ENCODE measurements around the gene COL7A1.

COL7A1 gene

DNA sequence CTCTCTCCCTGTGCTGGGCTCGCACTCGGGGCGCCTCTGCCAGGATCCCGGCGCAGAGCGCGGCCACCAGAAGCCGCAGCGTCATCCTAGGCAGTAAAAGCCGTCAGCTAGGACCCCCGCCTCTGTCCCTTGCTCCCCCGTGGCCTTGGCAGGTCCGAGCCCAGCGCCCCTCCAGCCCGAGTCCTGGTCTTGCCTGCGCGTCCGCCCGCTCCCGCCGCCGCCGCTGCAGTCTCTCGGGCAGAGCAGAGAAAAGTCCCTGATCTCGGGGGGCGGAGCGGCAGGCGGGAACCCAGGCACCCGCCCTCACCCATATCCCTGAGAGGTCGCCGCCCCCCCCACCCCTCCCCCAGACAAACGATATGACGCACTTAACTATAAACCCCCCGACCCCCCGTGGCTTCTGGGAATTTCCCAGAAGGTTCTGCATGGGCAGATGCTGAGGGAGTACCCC, at the start of gene COL7A1:
Gene COL7A1 (minus strand): TSS at position 255 of the 451 bp plus-strand sequence. CDS start 170 bp downstream, at position 85.
- DNase-seq: peak; percentile 52

DNA sequence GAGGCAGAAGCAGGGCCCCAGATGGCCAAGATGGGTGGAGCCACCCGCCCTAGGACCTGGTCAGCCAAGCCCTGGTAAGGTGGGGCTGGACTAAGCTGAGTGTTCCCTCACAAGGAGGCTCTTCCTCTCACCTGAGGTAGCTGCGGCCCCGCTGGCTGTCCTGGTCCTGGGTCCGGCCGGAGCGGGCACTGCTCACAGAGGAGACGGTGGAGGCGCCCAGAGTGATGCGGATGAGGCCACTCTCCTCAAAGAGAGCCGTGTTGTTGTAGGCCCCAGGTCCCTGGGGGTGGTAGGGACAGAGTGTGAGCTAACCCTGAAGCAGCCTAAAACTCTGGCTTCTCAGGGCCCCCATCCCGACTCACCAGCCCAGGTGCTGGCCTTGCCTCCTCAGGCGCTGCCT, 47.5 kb upstream of the COL7A1 start:
- DNase-seq: no peak

DNA sequence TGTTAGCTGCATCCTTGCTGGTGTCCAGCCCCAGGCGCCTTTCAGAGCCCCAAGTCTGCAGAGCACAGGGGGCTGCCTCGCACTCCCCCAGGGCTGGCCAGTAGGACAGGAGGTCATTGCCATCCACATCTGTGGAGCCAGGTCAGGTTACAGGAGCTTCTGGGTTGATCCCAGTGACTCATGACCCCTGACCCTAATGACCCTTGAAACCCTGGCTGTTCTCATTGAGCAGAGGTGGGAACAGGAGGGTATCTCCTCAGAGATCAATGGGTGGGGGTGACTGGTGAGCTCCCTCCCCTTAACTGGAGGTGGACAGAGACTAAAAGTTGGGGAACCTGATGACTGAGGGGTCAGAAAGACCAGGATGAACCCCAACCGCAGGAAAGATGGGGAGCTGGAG, 46.3 kb upstream of the COL7A1 start:
- DNase-seq: no peak

DNA sequence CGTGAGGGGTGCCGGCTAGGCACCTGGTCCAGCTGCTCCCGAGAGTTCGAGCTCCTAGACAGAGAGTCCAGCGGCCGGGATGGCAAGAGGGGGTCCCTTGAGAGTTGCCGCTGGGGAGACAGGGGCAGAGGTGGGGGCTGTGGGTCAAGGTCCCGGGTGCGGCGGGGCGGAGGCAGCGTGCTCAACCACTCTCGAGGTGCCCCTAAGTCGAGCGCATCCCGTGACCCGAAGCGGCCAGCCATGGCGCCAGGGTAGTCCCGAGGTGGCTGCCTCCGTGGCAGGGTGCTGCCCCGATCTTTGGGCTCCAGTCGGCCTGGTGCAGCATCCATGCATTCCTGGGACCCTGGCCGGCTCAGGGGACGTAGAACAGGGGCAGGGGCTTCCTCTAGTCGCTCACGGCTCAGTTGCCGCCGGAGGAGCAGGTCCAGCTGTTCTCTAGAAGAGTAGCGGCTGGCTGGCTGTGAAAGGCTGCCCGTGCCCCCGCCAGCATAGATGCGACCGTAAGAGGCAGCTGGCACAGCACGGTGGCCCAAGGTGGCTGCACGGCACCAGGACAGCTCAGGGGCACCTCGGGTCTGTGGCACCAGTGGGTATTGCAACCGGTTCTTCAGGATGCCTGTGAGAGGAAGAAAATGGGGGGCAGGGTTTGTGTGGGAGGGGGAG, 44.9 kb upstream of the COL7A1 start:
- DNase-seq: no peak

DNA sequence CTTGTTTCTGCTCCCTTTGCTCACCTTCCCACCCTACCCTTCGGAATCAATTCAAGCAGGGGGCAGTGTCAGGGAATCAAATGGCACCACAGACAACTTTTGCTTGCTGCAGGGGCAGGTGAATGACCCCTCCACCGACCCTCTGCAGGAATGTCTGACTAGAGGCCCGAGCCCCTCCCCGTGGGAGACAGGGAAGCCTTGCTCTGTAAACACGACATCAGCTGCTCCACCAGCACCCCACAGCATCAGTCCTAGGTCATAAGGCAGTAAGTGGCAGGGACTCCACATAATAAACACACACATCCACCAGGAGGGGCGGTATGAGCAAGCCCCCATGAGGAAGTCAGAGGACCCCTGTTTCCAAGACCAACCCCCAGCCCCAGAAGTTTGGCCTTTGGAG, 42.2 kb upstream of the COL7A1 start:
- DNase-seq: no peak

DNA sequence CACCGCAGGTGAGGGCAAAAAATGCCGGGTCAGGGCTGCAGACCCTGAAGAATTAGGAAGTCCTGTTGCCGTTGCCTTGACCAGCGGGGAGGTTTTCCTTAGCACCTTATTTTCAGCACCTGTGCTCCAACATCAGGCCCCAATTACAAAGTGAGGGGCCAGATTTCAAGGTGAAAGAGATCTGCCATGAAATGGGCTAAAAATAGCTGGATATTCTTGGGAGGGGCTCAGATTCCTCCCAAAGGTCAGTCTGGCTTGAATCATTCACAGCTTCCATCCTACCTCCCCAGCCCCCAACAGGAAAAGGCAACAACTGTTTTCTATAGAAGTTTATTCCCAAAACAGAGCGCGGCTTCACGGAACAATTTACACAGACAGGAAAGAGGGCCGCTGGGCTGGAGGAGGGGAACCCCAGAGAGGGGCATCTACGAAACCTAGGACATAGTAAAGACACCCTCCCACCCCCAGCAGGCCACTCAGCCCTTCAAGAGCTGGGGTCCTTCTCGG, 41.1 kb upstream of the COL7A1 start:
- peak; percentile 13 for DNase-seq

DNA sequence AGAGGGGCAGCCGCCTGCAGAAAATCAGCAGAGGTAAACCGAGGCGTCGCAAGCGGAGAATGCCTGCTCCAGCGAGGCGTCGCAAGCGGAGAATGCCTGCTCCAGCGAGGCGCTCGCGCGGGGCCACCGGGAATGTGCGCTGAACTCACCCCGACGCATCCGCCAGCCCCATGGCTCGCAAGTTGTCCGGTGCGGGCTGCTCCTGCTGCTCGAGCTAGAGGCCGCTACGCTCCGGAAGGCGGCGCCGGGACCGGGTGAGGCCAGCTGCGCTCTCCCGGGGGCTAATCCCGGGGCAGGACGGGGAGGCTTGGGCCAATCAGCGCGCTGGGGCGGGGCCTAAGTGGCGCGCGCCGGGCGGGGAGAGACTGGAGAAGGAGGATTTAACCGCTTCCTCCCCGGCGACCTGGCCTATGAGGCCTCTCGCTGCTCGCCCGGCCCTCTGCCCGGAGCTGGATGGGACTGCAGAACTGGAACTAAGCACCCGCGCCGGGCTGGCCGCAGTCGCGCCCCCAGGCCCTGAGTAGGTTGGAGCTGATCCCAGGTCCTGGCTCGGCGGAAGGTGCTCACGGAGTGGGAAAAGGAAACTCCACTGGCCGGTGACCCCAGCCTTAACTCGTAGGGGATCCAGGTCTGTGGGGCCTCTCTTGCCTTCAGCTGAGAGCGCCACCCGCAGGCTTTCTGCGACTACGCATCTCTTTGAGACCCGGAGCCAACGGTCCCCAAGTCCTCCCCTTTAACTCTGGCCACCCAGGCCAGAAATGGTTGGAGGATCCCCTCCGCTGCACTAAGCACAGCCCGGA, 40.3 kb upstream of the COL7A1 start, which contains the start of gene SLC26A6:
Gene SLC26A6 (minus strand): TSS at position 240 of the 800 bp plus-strand sequence. CDS start 68 bp downstream, at position 172.
- DNase-seq: peak; percentile 98

DNA sequence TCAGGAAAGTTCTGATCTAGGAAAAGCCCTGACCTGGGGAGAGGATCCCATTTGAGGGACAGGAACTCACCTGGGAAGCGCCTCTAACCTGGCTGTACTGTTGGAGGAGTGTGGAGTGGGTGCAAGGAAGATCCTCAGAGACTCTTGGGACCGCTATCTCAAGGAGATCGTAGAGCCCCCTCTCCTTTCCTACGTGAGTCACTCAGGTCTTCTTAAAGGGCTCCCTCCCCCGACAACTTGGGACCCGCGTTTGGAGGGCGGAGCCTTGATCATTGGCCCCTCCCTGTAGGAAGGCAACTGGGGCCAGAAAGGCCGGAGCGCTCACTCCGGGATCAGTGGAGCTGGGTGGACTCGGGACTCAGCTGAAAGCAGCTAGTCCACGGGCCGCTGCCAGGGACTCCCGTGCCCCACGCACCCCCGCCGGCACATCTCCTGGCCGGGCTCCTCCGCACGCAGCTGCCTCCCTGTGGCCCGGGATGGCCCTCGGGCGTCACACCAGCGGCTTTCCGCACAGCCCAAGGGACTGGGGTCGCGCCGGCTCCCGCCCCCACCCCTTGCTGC, 39.6 kb upstream of the COL7A1 start:
- DNase-seq: no peak

DNA sequence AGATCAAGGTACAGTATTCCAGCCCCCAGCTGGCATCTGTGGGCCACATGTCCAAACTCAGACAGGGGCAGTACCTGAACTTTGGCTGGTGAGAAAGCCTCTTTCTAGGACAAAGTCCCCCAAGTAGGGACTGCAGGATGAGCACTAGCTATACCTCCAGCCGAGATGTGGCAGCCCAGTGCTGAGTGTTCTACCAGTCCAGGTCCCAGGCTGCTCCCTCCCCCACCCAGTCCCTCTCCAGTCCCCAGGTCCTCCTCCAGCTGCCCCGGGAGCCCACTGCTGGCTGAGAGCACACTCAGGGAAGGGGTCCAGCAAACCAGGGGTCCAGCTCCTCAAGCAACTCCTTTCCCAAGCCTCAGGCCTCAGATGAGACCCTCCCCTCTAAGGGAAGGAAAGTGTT, 38.6 kb upstream of the COL7A1 start:
- no peak for DNase-seq

DNA sequence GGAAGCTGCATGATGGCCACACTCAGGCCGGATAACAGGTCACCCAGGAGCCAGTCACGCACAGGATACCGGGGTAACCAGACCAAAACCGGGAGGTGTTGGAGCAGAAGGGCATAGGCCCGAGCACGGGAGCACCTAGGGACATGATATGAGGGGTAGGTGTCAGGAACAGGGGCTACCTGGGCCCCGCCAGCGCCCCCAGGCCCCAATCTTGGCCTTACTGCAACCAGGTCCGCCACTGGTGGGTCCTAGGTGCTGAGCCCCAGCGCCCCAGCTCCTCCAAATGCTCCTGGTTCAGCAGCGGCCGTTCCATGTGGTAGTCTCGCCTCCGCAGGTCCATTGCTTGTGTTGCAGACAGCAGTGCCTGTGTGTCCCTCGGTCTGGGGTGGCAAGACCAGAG, 38.1 kb upstream of the COL7A1 start:
- DNase-seq: no peak

DNA sequence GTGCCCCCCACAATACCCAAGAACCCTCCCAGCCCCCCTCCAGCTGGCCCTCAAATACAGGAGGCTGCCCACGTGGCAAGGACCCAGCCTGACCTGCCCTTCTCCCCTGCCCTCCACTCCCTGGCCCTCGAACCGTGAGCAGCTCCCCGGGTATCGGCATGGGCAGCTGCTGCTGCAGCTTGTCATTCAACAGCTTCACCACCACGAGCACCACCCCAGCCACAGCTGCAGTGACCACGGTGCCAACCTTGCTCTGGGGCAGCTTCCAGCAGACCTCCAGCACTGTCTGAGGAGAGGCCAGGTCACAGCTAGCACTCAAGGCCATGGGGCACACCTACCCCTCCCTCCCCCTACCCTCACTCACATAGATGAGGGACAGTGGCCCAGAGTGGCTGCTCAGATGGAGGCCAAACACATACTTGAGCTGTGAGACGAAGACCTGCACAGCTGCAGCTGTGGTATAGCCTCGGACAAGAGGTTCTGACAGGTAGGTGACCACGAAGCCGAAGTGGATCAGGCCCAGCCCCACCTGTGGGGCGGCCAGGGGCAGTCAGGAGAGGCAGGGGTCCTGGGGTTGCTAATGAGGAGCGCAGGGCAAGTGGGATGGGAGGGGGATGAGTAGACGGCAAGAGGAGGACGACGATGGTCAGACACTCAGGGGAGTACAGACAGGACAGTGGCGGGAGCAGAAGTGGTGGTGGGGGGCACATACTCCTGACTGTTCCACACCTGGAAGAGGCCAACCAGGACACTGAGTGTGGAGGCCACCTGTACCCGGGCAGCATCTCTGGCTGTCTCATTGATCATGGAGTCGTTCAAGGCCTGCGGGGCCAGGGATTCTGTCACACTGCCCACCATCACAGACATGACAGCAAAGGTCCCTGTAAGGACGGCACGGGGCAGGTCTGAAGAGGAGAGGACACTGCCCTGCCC, 36.7 kb upstream of the COL7A1 start:
- DNase-seq: no peak

DNA sequence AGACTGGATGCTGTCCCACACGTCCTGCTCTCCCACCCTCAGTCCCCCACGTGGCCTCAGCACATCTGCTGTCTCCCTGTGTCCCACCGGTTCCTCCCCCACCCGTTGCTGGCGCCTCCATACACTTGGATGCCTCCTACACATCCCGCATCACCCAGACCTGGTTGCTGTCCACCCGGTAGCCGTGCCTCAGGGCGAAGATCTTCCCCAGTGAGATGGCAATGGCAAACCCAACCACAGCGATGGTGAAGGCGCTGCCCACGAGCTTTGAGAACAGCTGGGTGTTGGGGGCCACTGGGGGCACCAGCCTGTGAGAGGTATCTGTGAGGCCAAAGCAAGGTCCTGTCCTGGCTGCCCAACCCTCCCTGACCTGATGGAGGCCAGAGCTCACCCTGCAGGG, 35.7 kb upstream of the COL7A1 start:
- DNase-seq: no peak

DNA sequence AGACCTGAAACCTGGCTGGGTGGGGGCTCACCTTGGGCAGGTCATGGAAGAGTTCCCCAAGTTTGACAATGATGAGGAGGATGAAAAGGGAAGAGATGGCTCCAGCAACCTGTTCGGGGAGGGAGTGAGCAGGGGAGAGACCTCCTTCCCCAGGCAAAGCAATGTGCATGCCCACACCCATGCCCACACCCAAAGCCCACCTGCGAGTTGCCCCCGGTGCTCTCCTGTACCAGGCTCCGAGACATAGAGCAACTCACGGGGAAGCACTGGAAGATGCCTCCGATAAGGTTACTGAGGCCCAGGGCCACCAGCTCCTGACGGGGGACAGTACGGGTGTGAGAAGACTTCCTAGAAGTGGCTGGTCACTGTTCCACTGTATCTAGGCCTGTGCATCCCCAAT, 35.3 kb upstream of the COL7A1 start:
- no peak for DNase-seq

DNA sequence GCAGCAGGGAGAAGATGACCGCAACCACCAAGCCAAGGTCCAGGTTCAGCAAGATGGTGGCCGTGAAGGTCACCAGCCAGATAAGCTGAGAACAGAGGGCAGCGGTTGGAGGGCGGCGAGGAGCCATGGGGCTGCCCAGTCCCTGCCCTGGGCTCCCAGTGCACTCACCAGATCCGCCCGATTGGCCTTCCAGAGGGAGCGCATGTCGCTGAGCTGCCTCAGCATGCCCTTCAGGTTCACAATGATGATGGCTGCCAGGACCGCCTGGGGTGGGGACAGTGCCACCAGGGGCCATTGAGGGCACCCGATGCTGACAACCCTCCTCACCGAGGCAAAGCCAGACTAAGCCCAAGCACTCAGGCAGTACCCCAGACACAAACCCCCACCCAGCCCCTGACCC, 34.8 kb upstream of the COL7A1 start:
- no peak for DNase-seq

DNA sequence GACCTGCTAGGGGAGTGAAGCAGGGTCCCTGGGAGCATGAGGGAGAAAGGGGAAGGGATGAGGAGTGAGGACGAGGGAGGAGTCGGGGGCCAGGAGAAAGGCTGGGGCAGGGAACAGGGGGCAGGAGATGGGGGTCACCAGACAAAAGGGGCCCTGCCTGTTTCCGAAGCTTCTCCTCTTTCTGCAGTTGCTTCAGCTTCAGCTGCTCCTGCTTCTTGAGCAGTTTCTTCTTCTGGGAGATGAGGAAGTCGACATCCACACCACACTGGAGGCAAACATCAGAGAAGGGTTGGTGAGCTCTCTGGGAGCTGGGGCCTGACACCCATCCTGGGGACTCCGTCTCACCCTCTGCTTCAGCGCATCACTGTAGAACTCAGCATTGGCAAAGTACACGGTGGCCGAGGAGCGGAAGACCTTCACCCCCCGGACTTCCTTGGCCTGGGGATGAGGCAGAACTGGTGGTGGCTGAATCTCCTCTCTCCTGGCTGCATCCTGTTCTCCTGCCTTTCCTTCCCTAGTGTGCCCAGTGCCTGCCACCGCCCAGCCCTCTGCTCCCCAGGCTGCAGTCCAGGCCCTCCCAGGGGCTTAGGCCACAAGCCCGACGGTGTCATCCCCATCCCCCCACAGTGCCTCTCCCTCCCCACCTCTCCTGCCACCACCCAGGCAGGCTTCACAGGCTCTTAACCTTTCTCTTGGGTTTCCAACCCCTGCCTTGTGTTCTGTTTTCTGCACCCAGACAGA, 33.3 kb upstream of the COL7A1 start:
- no peak for DNase-seq

DNA sequence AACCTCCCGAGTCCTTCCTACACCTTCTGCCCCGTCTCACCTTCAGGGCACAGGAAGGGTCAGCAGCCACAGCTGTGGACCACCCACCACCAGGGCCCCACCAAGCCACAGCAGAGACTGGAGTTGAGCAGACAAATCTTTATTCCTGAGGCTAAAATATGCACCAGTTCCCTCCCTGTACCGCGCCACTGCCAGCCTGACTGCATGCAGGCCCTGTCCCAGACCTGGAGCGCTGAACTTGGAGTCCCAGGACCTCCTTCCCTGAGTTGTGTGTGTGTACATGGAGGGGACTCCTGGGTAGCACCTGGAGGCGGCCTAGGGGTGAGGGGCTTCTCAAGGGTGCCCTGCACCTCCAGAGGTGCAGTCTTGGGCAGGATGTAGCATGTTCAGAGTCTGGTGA, 30.5 kb upstream of the COL7A1 start:
- no peak for DNase-seq

DNA sequence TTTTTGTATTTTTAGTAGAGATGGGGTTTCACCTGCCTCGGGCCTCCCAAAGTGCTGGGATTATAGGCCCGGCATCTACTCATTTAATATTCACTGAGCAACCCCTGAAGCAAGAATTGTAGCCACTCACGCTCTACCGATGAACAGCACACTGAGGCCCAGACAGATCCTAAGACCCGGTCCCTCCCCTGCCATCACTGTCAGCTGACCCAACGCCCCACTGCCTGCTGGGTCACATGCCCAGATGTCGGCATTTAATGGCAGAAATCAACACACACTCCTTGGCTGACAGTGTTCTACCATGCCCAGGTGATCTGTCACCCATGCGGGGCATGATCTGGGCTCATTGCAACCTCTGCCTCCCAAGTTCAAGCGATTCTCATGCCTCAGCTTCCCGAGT, 29.6 kb upstream of the COL7A1 start:
- no peak for DNase-seq

DNA sequence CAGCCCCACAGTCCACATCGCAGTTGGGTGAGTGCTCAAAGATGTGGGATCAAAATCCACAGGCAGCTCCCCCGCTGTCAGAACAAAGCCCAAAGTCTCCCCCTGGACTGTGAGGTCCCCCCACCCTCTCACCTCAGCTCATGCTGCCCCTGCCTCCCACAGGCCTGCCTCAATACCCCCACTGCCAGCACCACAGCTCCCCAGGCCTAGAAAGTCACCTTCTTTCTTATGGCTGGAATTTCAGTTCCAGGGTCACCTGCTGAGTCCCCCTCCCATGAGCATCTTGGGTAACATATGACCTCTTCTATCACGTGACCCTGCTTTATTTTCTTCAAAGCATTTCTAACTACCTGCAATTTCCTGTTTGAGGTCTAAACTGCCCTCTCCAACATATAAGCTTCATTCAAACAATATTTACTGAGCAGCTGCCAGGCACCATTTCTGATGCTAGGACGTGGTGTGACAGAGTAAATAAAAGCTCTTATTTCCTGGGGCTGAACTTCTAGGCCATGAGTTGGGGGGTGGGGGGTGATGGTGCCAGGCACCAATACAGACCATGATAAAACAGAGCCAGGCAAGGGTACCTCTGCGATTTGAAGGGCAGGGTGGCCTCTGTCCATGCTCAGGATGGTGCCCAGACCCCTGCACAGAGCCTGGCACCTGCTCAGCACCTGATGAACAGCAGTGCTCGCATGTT, 28.9 kb upstream of the COL7A1 start:
- DNase-seq: no peak

DNA sequence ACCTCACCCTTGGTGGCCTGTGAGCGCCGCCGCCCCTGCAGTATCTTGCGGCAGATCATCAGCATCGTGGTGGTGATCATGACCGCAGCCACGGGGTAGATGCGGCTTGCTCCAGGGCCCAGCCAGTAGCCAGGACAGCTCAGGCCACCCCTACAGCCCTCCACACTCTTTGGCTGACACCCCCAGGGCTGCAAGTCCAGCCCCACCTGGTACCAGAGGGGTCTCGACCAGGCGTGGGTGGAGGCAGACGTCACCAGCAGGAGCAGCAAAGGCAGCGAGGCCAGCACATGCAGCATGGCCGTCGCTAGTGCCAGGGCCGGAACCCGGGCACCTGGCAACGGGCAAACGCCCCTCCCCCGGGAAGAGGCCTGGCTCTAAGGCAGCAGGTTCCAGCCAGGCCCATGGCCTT, 26.3 kb upstream of the COL7A1 start, which contains the start of gene TMEM89:
Gene TMEM89 (minus strand): TSS at position 309 of the 409 bp plus-strand sequence. CDS start 13 bp downstream, at position 296.
- no peak for DNase-seq

DNA sequence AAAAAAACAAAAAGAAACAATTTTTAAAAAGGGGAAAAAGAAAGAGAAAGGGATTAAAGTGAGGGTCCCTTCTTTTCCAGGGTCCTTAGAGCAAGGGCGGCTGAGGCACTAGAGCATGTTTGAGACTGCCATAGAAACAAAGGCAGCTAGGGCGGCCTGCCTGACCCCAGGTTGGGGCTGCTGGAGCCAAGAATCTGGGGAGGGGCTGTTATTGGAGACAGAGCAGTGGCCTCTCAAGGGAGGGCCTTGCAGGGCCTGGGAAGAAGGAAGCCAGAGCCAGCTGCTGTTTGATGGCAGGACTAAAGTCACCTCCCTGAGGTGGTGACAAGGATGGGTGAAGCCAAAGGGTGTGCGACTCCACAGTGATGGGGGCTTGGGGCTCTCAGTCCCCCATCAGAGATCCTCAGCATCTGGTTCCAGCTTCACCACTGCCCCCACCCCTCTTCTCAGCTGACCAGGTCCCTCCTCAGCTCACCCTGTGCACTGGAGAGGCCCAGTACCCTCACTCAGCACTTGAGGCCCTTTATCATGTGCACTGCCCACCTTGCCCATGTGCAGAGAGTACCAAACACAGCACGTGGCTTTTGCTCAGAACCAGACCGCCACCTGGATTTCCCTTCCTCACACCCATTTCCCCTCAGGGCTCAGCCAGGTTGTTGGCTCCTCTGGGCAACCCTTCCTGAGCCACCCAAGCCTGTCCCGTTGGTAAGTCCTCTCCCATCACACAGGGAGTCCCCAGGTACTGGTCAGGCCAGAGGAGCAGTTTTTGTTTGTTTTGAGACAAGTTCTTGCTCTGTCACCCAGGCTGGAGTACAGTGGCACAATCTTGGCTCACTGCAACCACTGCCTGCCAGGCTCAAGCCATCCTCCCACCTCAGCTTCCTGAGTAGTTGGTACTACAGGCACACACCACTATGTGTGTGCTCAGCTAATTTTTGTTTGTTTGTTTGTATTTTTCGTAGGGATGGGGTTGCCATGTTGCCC, 24.7 kb upstream of the COL7A1 start:
- DNase-seq: no peak
